Retina (tissue), 1 donor: ENCODE results near the gene SDHC.

ENCODE experiments used
- DNase-seq: peaks from one replicate; pipeline ENCODE4 v3.0.0-alpha.2; 2016

SDHC gene, protein sequence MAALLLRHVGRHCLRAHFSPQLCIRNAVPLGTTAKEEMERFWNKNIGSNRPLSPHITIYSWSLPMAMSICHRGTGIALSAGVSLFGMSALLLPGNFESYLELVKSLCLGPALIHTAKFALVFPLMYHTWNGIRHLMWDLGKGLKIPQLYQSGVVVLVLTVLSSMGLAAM

DNA sequence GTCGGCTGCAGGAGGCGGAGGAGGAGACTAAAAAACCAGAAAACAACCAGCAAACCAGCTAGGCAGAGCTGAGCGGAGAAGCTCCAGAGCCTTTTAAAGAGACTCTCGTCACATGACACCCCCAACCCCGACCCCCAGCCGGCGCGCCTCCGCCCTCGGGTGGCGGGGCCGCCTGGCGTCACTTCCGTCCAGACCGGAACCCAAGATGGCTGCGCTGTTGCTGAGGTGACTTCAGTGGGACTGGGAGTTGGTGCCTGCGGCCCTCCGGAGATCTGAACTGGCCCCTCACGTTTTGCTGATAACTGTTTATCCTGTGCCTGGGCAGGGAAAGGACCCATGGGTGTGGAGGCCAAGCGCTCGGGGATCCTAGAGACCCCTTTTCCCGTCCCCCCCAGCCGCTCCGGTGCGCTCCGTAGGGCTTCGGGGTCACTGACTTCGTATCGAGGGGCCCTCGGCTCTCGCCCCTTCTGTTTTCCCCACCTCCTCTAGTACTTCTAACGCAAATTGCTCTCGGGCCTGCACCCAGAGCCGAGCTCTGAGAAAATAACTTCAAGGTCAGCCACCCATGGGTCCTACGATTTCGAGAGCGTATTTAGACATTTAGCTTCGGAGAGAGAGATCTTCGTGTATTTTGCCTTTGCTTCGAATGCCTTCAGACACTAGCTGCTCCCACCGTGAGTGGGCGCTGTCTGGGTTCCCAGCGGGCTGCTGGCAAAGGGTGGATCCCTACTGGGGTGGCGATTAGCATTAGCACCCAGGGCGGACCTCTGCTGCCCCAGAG, at the start of gene SDHC:
Gene SDHC (plus strand): TSS at position 181 of the 781 bp plus-strand sequence. CDS start 25 bp downstream, at position 206.
- DNase-seq, result peak; percentile 96

DNA sequence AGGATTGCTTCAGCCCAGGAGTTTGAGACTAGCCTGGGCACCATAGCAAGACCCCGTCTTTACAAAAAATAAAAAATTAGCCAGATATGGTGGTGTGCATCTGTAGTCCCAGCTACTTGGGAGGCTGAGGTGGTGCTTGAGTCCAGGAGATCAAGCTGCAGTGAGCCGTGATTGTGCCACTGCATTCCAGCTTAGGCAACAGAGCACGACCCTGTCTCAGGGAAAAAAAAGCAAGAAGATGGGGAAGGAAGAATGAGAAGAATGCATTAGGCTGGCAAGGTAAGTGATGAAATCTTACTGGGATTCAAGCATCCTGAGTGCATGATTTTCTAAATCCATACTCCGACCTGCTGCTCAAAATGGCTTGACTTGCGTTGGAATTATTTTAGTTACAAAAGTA, 48.9 kb upstream of the SDHC start:
- no peak for DNase-seq

DNA sequence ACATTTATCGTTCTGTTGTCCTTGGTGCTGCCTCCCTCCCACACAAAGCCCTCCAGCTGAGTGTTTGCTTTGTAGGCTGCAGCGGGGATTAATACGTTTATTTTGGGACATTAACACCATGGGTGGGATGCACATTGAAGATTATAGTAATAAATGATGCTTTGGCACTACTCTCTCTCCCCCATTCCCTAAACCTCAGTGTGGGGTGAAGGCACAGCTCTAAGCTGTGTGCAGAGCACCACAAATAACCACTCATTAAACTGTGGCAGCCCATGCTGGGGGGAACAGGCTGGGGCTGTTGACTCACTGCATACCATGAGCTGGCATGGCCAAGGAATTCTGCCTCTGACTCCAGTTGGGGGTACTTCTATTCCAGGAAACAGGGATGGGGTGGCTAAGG, 48.0 kb upstream of the SDHC start:
- DNase-seq, result no peak

DNA sequence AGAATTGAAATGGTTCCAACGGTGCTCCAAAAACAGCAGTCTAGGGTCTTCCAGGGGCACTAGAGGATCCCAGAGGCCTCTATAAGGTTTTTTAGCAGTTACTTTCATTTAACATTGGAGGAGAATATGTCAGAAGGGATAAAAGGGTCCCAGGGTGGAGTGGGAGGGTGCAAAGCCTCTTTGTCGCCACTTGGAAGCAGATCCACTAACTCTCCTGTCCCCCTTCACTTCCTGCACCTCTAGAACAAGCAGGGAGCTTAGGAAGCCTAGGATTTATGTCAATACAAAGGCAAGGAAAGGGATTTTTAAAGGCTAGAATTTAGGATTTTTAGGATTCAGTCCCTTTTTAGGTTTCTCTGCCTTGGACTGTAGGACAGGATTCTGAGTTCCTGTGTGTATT, 47.3 kb upstream of the SDHC start:
- DNase-seq, result no peak

DNA sequence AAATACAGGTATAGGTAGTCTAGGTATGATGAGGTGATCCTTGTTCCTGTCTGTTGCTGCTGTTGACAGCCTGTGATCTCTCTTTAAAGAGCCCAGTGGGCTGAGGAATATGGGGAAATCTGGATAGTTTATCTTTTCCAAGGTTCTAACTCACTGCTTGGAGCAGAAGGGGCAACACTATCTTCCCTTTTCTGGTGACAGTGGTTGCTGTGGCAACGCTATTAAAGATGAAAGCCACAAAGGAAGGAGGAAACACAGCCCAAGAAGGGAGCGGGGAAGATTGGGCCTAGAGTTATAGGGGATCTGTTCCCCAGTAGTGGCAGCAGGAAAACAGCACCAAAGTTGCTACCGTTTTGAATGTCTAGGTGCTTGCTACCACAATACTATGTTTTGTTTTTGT, 46.9 kb upstream of the SDHC start:
- DNase-seq, result no peak

DNA sequence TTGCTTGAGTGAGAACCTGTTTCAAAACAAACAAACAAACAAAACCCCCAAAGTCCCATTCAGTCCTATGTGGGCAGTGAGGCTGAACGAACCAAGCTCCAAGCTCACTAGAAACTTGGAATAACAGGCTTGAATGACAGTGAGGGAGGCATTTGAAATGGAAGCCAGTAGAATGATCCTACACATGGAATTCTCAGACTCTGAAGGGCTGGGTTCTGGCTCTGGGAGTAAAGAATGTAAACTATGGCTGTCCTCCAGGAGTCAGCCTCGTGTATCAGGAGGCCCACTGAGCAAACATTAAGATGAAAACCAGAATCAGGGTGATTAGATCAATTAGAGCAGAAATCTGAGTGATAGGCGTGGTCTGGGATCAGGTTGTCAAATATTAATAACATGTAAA, 40.8 kb upstream of the SDHC start:
- no peak for DNase-seq

DNA sequence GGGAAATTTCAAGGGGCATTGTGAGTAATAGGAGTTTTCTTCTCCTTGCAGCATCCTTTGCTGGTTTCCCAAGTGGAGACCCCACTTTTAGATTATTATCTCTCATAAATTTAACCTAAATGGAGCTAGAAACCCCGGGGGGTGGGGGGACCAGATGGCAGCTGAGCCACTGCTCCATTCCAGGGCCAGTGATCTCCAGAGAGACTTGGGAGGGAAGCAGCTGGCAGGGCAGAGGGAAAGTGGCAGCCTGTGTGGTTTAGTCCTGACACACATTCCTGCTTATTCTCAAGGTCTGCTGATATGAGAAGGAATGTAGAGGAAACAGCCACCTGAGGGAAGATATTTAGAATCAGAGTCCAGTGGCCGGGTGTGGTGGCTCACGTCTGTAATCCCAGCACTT, 39.3 kb upstream of the SDHC start:
- DNase-seq, result peak; percentile 38

DNA sequence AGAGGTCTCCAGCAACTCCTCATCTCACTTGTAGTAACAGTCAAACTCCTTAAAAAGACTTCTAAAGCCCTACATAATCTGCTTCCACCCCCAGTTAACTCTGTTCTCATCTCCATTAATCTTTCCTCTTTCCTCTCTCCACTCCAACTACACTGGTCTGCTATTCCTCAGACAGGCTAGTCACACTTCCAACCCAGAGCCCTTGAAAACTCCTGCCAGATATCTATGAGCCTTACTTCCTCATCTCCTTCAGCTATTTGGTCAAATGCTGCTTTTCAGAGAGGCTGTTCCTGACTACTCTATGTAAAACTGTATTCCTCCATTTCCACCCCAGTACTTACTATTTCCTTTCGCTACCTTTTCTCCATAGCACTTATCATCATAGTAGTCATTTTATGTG, 31.2 kb upstream of the SDHC start:
- DNase-seq, result no peak

DNA sequence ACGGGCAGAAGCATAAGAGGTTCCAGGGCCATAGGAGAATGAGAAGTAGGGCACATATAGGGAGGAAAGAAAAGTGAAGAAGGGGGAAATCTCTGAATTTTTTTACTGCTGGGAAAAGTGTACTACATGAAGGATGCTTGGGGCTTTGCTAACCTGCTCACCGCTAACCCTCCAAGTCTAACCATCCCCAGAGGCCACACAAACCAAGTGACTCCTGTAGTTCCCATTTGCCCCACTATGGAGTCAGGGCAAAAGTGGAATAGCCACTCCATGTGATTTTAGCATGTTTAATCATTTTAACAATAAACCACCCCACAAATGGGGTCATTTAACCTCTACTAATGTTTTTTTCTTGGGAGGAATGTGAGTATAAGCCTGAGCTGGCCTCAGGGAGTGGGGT, 29.1 kb upstream of the SDHC start:
- DNase-seq, result no peak

DNA sequence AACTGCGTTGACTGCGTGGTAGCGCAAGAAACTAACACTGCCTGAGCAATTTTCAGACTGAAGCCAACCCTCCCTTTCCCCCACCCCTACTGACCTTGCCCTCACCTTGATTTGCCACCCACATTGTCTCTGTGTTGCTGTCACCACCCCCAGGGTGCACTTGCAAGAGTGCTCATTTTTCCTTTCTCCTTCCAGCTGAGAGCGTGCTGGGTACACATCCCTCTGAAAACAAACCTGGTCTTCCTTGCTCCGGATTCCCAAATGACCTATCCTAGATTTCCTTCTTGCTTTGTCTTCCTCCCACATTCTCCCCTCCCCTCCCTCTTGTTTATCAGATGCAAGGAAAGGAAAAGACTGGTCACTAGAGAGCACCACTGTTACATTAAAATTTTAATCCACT, 28.7 kb upstream of the SDHC start:
- DNase-seq, result no peak

DNA sequence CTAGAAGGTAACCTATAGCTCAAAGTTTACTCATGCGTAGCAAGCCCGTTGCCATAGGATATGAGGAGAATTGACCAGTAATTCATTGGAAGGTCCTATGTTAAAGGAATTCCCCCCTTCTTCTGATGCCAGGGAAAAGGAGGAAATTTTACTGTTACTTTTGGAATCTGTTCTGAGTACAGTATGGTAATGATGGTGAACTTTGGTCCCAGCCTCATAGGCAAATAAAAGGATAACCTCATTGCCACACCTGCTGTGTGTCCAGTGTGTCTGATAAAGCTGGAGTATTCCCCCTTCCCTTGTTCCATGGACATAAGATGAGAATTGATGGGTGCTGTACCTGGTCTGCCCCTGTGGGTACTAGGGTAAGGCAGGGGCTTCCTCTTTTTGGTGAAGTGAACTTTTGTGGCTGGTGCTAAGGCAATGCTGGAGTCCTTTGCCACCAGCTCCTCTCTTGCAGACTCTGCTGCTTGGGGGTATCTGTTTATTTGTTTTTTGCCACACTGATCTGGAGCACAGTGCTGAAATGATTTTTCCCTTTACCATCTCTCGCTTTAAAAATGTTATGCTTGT, 26.6 kb upstream of the SDHC start:
- DNase-seq, result no peak

DNA sequence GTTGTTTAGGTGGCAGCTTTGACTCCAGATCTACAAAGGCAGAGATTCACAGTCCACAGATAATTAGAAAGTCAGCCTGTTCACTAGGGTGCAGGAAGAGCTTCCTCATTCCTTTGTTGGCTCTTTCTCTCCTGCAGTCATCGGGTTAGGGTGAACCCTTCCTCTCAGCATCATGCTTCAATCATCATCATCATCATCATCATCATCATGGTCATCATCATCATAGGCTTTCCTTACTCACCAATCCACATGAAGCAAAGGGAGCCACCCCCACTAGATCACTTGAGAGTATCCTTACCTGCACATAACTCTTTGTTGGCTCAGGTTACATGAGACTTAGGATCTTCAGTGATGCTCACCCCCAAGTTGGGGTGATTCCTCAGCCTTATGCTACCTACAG, 23.4 kb upstream of the SDHC start:
- no peak for DNase-seq

DNA sequence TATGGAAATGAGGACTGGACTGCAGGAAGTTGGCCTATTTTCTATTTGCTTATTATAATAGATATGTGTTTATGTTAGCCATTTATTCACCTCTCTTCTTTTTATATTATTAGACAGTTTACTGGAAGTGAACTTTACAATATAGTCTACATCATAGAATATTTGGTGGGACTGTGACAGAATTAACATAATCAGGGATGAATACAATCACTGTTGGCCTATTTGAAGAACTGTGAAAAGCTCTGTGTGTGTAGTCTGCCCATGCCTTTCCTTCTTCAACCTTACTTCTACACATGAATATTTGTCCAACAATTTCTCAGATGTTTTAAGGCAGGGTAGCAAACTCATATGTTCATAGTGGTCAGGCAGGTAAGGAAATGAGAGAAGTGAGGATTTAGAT, 16.8 kb upstream of the SDHC start:
- no peak for DNase-seq

DNA sequence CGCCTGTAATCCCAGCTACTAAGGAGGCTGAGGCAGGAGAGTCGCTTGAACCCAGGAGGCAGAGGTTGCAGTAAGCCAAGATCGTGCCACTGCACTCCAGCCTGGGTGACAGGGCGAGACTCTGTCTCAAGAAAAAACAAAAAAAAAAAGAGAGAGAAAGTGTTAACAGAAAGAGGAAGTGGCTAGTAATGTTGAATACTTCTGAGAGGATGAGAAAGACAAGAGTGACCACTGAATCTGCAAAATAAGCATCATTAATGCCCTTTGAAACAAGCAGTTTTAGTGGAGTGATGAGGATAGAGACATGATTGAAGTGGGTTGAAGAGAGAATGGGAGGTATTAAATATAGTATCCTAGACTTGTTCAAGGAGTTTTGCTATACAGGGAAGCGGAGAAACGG, 16.1 kb upstream of the SDHC start:
- no peak for DNase-seq

DNA sequence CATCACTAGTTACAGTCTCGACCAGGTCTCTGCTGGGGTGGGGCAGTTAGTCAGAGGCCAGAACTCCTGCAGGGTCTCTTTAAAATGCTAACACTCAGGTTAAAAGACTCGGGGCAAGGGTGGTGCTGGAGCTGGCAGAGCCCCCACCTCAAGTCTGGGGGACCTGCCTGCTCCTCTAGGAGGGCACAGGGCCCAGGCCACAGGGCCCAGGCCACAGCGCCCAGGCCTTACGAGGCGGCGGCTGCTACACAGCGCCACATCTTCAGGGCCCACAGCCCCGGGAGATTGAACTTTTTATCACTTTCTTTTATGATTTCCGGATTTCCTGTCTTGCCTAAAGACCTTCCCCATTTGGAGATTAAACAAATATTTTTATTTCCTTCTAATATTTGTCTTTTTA, 14.8 kb upstream of the SDHC start:
- DNase-seq, result no peak

DNA sequence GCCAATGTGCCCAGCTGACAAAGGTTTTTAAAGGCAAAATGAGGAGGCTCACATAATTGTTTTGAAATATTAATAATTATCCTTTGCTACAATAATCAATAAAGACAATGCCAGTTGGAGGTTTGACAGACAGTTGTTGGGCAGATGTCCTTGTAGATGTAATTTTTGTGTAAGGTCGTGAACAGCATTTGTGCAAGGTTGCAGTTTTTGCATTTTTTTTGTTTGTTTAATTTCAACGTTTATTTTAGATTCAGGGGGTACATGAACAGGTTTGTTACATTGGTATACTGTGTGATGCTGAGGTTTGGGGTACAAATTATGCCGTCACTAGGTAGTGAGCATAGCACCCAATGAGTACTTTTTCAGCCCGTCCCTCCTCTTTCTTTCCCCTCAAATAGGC, 13.7 kb upstream of the SDHC start:
- no peak for DNase-seq

DNA sequence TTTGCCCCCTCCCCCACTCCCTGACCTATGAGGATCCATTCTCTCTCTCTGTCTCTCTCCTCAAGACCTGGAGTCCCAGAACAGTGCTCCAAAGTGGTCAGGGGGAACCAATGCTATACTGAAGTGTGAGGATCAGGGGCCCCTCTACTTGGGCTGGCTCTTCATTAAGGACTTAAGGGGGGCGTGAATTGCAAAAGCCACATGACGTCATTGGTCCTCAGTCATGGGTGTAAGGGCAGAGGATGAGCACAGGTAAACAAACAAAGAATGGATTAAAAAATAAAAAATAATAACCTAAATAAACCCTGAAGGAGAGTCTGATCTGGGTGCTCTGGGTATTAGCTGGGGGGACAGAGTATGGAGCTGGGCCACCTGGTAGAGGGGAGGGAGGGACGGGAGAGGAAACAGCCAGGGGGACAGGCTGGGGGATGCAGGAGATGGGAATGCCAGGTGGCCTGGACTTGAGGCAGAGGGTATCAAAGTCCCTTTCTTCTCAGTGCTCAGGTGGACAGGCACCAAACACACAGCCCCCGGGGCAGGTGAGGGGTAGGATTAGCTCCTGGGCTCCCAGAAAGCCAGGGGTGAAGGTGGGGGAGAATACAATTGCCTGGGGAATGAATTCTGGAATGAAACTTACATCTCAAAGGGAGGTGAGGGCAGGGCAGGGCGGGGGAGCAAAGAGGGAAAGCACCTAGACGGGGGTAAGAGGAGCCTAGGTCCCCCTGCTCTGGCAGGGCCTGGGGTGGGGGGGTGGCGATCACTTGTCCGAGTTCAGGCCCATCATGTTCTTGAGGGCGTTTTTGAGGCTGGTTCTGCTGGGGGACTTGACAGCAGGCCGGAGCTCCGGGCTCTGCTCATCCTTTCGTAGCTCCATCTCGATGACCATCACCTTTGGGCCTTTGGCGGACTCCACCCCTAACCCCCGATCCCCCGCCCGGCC, 9.0 kb upstream of the SDHC start:
- no peak for DNase-seq

DNA sequence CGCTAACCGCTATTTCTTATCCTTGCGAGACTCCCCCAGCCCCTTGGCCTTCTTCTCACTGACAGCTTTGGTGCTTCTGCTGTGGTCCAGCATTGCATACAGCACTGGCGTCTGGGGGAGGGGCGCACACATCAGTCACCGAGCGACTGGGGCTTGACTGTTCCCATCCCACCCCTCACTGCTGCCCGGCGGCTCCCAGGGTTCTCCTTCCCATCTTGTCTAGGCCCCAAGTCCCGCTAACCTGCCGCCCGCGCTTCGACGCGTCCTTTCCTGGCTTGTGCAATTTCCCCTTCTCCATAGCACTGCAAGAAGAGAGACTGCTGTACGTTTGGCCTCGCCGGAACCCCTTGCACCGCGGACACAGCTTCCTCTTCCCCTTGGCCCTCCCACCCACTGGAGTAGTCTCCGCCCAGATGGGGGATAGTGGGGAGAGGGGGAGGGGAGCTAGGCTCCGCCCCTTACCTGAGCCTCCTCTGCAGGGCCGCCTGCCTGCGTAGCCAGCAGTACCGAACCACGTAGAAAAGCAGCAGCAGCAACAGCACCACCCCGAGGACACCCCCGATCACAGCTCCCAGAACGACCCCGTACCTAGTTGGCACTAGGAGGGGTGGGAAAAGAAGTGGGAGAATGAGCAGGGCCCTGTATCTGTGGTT, 8.2 kb upstream of the SDHC start:
- DNase-seq, result peak; percentile 82

DNA sequence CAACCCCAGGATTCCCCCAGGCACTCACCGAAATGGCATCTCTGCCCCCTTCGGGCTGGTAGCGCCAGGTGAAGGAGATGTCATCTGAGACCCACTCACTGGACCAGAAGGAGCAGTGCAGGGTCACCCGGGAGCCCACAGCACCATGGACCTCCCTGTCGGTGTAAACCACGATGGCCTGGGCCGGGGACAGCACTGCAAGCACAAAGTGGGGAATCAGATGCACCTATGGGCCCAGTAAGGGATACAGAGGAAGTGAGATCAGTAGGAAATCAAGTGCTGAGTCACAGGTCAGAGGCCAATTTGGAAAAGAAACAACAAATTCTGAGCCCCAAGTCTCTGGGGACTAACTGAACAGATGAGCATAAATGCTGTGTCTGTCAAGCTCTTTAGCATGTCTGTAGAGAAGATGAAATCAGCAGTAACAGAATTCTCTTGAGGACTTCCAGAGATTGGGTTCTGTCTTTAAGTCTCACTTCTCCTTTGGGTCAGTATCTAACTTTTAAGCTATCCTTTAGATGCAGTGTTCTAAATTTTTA, 6.9 kb upstream of the SDHC start:
- DNase-seq, result no peak

DNA sequence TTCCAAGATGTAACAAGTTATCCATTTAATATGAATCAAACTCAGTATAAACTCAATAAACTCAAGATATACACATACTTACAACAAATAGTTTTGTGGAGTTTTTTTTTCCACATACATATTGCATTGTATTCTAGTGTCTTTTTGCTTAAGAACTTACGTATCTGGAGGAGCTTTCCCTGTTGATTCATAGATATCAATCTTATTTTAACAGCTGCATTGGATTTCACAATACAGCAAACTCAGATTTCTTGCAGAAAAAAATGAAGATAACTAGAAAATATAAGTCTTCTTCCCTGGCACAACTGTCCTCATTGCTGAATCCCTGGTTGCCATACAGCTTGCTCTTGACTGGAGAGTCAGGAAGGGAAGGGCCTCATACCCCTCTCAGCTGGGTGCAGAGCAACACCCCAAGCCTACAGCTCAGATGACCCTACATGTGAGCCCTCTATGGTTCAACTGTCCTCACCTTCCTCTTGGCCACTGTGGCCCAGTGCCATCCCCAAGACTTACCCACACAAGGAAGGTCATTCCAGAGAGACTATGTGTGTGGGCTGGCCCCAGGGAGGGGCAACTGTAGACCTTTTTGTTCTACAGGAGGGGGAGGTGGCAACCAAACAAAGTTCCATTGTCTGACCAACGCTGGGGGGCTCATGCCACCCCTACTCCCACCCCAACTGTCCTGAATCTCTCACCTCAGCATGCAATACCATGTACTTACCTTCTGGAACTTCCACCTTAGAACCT, 6.1 kb upstream of the SDHC start:
- no peak for DNase-seq

DNA sequence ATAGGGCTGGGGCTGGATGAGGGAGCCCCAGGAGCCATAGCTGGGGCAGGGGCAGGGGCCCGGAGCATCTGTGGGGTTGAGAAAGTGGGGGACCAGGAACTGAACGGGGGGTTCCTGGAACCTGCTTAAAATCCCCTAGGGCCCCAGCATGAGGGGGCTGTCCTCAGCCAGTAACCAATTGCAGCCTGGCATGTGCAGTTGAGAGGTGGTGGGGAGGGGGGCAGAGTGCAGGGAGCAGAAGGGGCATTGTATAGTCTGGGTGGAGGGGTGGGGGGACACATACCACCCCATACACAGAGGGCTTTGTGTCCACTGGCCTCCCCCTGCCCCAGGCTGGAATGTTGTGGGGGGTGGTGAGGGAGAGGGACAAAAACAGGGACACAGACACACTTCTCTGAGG, 4.3 kb upstream of the SDHC start, which contains the start of gene MPZ:
Gene MPZ (minus strand): TSS at position 101 of the 400 bp plus-strand sequence. CDS start 63 bp downstream, at position 38.
- DNase-seq, result no peak
